Breast epithelium (tissue), 4 donors: Measurements from ENCODE around the gene SRRM3. TPM values are rescaled to one million over a fixed set of nuclear protein-coding genes. Genes with fewer than 3 reads are reported as not detected.
A peak's percentile ranks its signal among the peaks of the same experiment; 100 is the strongest.

Source experiments
- DNase-seq, 2 donors: peaks; one replicate each; pipeline ENCODE4 v3.0.0-alpha.2; 2019; ENCODE audit warnings: low spot score in 2 of 2
- H3K27ac ChIP-seq, 2 donors: fragments of 200-600 bp; sonication (generic) in 1 of 2; one replicate each; pipeline ENCODE4 v1.5.1; 2016 to 2019; ENCODE audit warnings: mild to moderate bottlenecking in 1 of 2
- H3K27me3 ChIP-seq, 2 donors: fragments of 200-600 bp; sonication (generic) in 1 of 2; one replicate each; pipeline versions ENCODE4 v1.5.1 to v1.6.0; 2017 to 2019; ENCODE audit warnings: control low read depth in 1 of 2, mild to moderate bottlenecking in 1 of 2
- H3K36me3 ChIP-seq: fragments of 200-600 bp; one replicate; pipeline ENCODE4 v1.5.1; 2019
- H3K4me1 ChIP-seq, 2 donors: fragments of 200-600 bp; sonication (generic); one replicate each; pipeline ENCODE4 v1.5.1; 2016 to 2019; ENCODE audit warnings: control low read depth in 1 of 2
- H3K4me3 ChIP-seq, 3 donors: fragments of 200-600 bp; sonication (generic); 1 replicate in 2 of 3; 2 replicates in 1 of 3; pipeline ENCODE4 v1.5.1; 2016 to 2019; ENCODE audit warnings: mild to moderate bottlenecking in 3 of 3, moderate library complexity in 2 of 3
- H3K9me3 ChIP-seq, 2 donors: fragments of 200-600 bp; sonication (generic) in 1 of 2; one replicate each; pipeline ENCODE4 v1.5.1; 2016 to 2019; ENCODE audit warnings: control low read depth in 1 of 2
- CTCF ChIP-seq, 3 donors: fragments of 450-650 bp; IDR thresholded peaks; one replicate each; pipeline ENCODE4 v1.5.1; 2016 to 2017; ENCODE audit warnings: antibody characterized with exemption in 3 of 3, mild to moderate bottlenecking in 3 of 3, moderate library complexity in 3 of 3
- POLR2A ChIP-seq: fragments of 450-650 bp; IDR thresholded peaks from one replicate; pipeline ENCODE4 v1.6.1; 2016; ENCODE audit warnings: antibody characterized with exemption, mild to moderate bottlenecking, moderate library complexity
- POLR2AphosphoS5 ChIP-seq, 3 donors: sonication (generic); formaldehyde crosslinking; IDR thresholded peaks; one replicate each; pipeline ENCODE4 v1.6.1; 2017; ENCODE audit warnings: antibody characterized with exemption in 3 of 3
- intact Hi-C: fragments of 100-400 bp; cut with DNase I; formaldehyde crosslinking; loops from one replicate; pipeline ENCODE4 v1.15.1; 2023; ENCODE audit warnings: low total_unique reads
- total RNA-seq, 3 donors: library from RNA; depleted of rRNA; stranded (reverse); fragments of >200 nt; gene quantifications; one replicate each; pipeline ENCODE4 v1.1.0, GENCODE V29; 2016

The SRRM3 gene
- total RNA-seq, 3 donors from 2014 or later = 3.4 to 7.9 (median 3.4) TPM

- DNase-seq = peak; percentile 73 to 94
- peak; percentile 84 to 88 (median 85) for TF ChIP-seq POLR2AphosphoS5 (IDR thresholded peaks at IDR 0.05)
- TF ChIP-seq POLR2A = peak; percentile 17
- TF ChIP-seq CTCF (IDR thresholded peaks at IDR 0.05) = peak in 1 of 3 donors; percentile 17
- Histone ChIP-seq H3K36me3 (no peaks in the 10 kb centered on the region), H3K27me3 (no peaks in the 10 kb centered on the region), H3K4me3 (peak overlapping the region in 1 of 3 donors; percentile 12), H3K27ac (peak overlapping the region; percentile 92 to 95), H3K4me1 (peaks cover 9 to 21% of the 10 kb centered on the region in 2 donors), H3K9me3 (no peaks in the 10 kb centered on the region)
- intact Hi-C loops = no loop called here
Observed at GRCh38 chr7:76296743-76297740, 95.3 kb downstream of the SRRM3 start.

- Histone ChIP-seq H3K4me1 (peaks cover 7 to 18% of the 10 kb centered on the region in 2 donors), H3K27me3 (no peaks in the 10 kb centered on the region), H3K9me3 (no peaks in the 10 kb centered on the region), H3K4me3 (no peak overlapping the region), H3K36me3 (no peaks in the 10 kb centered on the region), H3K27ac (peak overlapping the region; percentile 73 to 77)
- DNase-seq = peak; percentile 79 to 90
- TF ChIP-seq CTCF (IDR thresholded peaks at IDR 0.05) = no peak
- peak in 2 of 3 donors; percentile 14 to 60 for TF ChIP-seq POLR2AphosphoS5 (IDR thresholded peaks at IDR 0.05)
- intact Hi-C loops = no loop called here
Observed at GRCh38 chr7:76300166-76300731, 98.6 kb downstream of the SRRM3 start.

- Histone ChIP-seq H3K27ac (peak overlapping the region; percentile 3 to 77), H3K36me3 (no peaks in the 10 kb centered on the region), H3K4me3 (no peak overlapping the region), H3K4me1 (peaks cover 7 to 19% of the 10 kb centered on the region in 2 donors), H3K9me3 (no peaks in the 10 kb centered on the region), H3K27me3 (no peaks in the 10 kb centered on the region)
- DNase-seq = no peak
- intact Hi-C loops = no loop called here
- no peak for TF ChIP-seq CTCF (IDR thresholded peaks at IDR 0.05)
Observed at GRCh38 chr7:76301000-76301399, 99.3 kb downstream of the SRRM3 start.

GRCh38 chr7:76302347-76303201 is 100.9 kb downstream of the SRRM3 start, which contains the start of gene HSPB1:
Gene HSPB1 (plus strand): TSS chr7:76302673. CDS start chr7:76302713, 40 bp downstream.
- Histone ChIP-seq H3K4me1 (peaks cover 7 to 19% of the 10 kb centered on the region in 2 donors), H3K9me3 (no peaks in the 10 kb centered on the region), H3K4me3 (peak within 1 kb of the TSS; percentile 67 to 90 (median 72)), H3K27ac (peak within 1 kb of the TSS; percentile 91 to 97), H3K27me3 (no peaks in the 10 kb centered on the region), H3K36me3 (no peaks in the 10 kb centered on the region)
- DNase-seq = peak; percentile 94 to 96
- peak; percentile 85 to 93 (median 87) for TF ChIP-seq POLR2AphosphoS5 (IDR thresholded peaks at IDR 0.05)
- no peak for TF ChIP-seq CTCF (IDR thresholded peaks at IDR 0.05)
- peak; percentile 81 for TF ChIP-seq POLR2A
- intact Hi-C loops = no loop called here
